ENCODE data around the gene TSHR.

DNA sequence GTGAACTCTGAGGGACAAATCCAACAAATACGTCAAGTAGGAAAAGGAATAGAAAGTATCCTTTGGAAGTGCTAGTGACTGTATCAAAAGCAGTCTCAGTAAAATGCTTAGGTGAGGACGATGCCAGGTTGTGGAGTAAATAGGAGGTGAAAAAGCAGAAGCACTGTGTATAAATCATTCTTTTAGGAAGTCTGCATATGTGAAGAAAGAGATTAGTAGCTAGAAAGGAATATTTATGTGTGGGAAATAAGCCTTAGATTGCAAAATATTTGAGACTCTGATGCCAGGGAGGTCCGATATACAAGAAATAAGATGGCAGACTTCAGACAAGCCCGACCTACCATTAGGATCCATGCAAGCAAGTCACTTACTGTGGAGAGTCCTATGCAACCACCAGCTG is 21.7 kb upstream of the TSHR start:
- TF ChIP-seq ZFP3 (CRISPR knock-in tag; IDR thresholded peaks at IDR 0.05) (no peak), ARNTL (CRISPR knock-in tag; IDR thresholded peaks at IDR 0.05; ENCODE audit: borderline replicate concordance, low read depth) (no peak)

All from SK-N-SH treated with all-trans-retinoic acid at 6 μM for 48 hours (cell line).